NK-92 treated with Interleukin-12 subunit alpha and Interleukin-12 subunit beta, amount 100 ng/mL, for 24 hours (cell line): ENCODE data around the gene HTR3B.
"Not testable (repeated sequence)": the region's sequence is repeated elsewhere in the genome, so short reads cannot be mapped to it uniquely, and the experiment has no call there.

ENCODE experiments used
- DNase-seq: peaks from one replicate; lab custom pipeline; 2025; lab: John Stamatoyannopoulos, UW

The HTR3B gene

GRCh38 chr11:113884361-113884836 is 20.2 kb upstream of the HTR3B start:
- DNase-seq, result no peak

- no peak for DNase-seq
These were observed 18.7 kb upstream of the HTR3B start for GRCh38 chr11:113885897-113886296.

- no peak for DNase-seq
These were observed 15.7 kb upstream of the HTR3B start for GRCh38 chr11:113888848-113889247.

- DNase-seq, result no peak
These were observed 10.1 kb upstream of the HTR3B start for GRCh38 chr11:113894421-113894996.

- DNase-seq, result no peak
These were observed 9.0 kb upstream of the HTR3B start for GRCh38 chr11:113895367-113896155.

- DNase-seq, result no peak
These were observed 8.3 kb upstream of the HTR3B start for GRCh38 chr11:113896156-113896879.

GRCh38 chr11:113901141-113901540 is 3.5 kb upstream of the HTR3B start:
- DNase-seq, result no peak

- DNase-seq, result no peak
These were observed 1.4 kb downstream of the HTR3B start for GRCh38 chr11:113906038-113906437.

GRCh38 chr11:113906516-113906915 is 1.9 kb downstream of the HTR3B start:
- no peak for DNase-seq

GRCh38 chr11:113907152-113907551 is 2.6 kb downstream of the HTR3B start:
- DNase-seq, result no peak

GRCh38 chr11:113907681-113908080 is 3.1 kb downstream of the HTR3B start:
- no peak for DNase-seq

- DNase-seq, result no peak
These were observed 3.5 kb downstream of the HTR3B start for GRCh38 chr11:113908098-113908497.

- not testable (repeated sequence) for DNase-seq
These were observed 6.9 kb downstream of the HTR3B start for GRCh38 chr11:113911491-113911890.

- DNase-seq, result no peak
These were observed 19.0 kb downstream of the HTR3B start for GRCh38 chr11:113923572-113923971.

- DNase-seq, result no peak
These were observed 21.9 kb downstream of the HTR3B start for GRCh38 chr11:113926273-113927197.

- DNase-seq, result no peak
These were observed 23.7 kb downstream of the HTR3B start for GRCh38 chr11:113928311-113928710.

- no peak for DNase-seq
These were observed 28.2 kb downstream of the HTR3B start for GRCh38 chr11:113932788-113933187.

GRCh38 chr11:113934193-113934592 is 29.6 kb downstream of the HTR3B start:
- DNase-seq, result not testable (repeated sequence)

GRCh38 chr11:113934761-113935160 is 30.2 kb downstream of the HTR3B start:
- DNase-seq, result no peak

- DNase-seq, result no peak
These were observed 31.3 kb downstream of the HTR3B start for GRCh38 chr11:113935858-113936257.

- DNase-seq, result no peak
These were observed 33.3 kb downstream of the HTR3B start for GRCh38 chr11:113937918-113938317.

- no peak for DNase-seq
These were observed 37.7 kb downstream of the HTR3B start for GRCh38 chr11:113942256-113942655.
